GM19324 (cell line): ENCODE measurements around the gene PBX4.

Experiments used
- ATAC-seq: cut with Tn5 transposase; IDR thresholded peaks from one replicate; pipeline ENCODE4 v1.9.1; 2021; ENCODE audit warnings: mild to moderate bottlenecking, moderate library complexity; ENCODE audit not compliant: unreplicated experiment, low FRiP score

PBX4 gene

DNA sequence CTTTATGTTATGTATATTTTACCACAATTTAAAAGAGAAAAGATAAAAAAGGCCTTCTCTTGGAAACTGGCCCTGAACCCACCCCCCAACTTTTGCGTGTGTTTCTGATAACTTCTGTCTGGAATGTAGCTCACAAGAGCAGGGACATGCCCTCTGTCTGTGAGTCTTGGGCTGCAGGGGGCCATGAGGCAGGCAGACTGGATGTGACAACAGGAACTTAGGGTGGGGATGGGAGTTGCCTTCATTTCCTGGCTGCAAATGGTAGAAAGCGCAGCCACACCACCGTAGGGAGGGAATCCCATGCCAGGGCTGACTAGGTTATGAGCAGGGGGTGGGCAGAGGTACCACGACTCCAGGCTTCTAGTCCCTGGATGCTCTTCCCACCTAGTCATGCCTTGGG lies 58.6 kb downstream of the PBX4 start:
- no peak for ATAC-seq

DNA sequence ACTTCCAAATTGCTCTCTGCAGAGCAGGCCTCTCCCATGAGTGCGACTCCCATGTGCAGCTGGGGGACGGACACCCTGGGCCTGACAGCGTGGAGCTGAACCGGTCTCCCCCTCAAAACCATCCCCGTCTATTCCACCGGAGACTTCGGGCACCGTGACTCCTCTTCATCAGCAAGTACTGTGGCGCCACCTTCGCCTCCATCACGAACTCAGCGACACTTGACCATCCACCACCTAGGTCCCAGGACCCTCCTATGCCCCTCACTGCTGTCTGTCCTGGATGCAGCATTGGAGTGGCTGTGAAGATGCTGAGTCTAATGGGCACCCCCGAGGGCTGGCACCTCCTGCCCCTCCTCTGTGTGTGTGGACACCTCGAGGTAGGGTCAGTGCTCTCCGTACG lies 59.9 kb downstream of the PBX4 start:
- ATAC-seq = no peak

DNA sequence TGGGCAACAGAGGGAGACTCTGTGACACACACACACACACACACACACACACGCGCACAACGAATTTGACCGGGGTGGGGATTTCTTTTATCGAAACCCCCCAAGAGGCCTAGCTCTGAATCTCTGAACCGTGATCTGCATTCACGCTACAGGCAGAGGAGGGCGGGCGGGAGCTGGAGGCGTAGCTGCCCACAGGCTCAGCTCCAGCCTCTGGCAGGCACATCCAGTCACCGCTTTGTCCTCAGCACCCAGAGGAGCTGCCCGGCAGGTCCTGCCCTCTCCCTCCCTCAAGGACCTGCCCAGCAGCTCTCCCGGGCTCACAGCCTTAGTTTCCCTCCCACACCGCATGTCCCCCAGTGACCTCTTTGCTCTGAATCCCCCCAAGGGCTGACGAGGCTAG lies 60.4 kb downstream of the PBX4 start:
- no peak for ATAC-seq

DNA sequence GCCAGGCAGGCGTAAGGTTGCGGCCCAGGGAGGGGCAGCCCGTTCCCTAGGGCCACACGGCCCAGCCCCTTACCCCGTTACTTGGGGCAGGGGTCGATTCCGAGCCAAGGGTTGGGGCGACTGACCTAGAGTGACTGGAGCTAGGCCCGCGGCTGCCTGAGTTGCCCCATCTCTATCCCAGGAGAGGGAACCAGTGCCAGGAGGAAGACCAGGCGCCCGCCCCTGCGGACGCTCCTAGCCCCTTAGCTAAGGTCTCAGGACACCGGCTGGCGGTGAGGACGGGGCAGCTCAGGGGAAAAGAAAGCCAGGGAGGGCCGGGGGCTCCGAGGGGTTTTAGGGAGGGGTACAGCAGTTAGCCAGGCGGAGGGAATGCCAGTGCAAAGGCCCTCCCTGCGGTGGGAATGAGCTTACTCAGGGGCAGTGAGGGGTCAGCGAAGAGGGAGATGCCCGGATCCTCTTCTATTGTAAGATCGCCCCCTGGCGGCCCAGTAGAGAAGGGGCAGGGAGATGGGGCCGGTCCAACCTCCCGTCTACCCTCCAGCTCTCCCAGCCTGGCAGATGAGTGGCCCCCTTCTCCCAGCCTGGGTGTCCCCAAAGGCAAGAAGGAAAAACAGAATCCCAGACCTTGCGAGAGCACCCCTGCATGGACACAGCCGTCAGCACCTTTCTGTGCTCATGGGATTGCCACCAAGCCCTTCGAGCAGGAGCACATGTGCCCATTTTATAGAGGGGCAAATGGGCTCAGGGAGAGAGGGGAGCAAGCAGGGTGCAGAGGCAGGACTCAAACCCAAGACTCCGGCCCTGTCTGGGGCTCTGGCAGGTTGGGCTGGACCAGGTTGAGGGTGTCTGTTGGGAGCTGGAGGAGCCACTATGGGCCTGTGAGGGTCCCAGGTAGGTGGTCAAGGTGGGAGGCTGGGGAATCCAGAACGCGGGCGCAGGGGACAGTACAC lies 64.1 kb downstream of the PBX4 start:
- ATAC-seq = no peak

DNA sequence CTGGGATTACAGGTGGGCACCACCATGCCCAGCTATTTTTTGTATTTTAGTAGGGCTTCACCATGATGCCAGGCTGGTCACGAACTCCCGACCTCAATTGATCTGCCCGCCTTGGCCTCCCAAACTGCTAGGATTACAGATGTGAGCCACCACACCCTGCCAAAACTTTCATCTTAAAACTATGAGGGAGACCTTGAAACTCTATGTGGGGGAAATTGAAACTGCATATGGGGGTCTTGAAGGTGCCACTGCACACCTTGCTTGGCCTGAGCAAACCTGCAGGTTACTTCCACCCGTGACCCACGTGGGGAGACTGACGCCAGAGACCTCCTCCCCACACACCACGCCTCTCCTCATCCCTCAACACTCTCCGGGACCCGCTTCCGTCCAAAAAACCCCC lies 64.8 kb downstream of the PBX4 start:
- no peak for ATAC-seq

DNA sequence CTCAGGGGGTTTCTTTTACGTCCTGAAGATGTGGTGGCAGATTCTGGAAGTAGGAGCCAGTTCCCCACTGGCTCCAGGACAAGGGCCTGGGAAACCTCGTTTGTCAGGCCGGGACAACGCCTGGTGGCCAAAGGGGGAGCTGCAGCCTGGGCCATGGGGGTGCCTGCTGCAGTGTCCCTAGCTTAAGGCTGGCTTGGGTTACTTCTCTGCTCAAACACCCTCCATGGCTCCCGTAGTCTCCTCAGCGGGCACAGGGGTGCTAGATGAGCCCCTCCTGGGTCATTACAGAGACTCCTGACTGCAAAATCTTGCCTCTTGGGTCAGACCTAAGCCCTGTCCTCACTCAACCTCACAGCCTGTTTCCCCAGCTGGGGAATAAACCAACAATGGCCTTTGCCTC lies 65.7 kb downstream of the PBX4 start:
- ATAC-seq = no peak

DNA sequence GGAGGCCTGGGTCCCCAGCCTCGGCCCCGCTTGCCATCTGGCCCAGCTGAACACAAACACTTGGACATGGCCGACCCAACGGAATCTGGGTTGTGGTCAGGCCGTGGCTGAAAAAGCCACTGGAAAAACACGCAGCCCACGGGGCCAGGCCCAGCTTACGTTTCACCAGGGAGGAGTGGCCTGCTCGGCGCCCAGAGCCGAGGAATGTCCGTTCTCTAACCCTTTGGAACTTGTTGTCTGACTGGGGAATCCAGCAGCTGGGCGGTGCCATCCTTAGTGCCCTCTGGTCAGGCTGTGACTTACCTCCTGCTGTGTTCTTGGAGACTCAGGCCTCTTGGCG lies 66.7 kb downstream of the PBX4 start:
- no peak for ATAC-seq

DNA sequence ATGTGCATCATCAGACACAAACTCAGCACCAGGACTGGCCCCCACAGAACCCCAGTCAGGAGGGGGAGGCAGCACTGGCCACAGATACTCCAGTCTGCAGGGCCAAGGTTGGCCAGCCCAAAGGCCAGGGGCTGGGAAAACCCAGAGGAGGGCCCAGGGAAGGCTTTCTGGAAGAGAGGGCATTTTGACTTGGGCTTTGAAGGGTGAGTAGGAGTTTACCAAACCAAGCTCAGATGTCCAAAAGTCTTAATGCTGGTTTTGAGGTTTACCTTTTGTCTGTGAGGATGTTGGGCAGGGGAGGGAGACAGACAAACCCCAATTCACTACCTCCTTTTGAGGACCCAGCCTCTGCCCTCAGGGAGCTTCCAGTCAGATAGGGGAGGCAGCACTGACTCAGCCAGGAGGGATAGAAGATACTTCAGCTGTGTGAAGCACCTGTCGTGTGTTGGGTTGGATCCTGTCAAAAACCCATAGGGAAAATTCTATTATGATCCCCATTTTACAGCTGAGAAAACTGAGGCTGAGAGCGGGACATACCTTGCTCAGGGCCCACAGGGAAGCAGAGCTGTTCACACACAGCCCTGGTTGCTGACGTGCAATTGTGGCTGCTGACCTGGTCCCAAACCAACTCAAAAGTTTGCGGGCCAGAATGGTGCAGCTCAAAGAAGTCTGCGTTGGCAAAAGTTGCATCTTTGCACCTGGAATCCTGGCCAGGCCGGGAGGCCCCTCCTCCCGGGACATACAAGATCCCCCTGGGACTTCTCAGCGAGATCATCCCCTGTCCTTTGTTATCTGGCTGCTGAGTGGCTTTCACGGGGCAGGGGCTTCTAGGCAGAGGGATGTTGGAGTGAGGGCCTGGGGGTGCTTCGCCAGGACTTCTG lies 67.3 kb downstream of the PBX4 start:
- ATAC-seq = no peak

DNA sequence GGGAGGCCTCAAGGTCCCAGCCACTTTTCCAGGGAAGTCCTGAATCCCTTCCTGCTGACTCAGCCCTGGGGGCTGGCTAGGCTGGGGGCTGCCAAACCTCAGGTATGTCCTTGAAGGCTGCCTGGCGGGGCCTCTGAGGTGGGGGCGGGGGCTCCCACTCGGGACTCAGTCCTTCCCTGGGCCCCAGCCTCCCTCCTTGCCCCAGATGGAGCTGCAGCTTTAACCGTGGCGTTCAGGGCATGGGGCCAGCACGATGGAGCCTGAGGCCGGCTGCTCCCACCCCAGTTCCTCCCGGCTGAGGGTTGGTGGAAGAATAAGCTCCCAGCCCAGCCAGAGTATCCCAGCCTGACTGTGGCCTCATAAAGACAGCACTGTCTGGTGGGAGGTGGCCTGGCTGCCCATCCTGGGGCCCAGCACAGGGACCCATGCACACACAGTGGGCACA lies 68.0 kb downstream of the PBX4 start:
- no peak for ATAC-seq

DNA sequence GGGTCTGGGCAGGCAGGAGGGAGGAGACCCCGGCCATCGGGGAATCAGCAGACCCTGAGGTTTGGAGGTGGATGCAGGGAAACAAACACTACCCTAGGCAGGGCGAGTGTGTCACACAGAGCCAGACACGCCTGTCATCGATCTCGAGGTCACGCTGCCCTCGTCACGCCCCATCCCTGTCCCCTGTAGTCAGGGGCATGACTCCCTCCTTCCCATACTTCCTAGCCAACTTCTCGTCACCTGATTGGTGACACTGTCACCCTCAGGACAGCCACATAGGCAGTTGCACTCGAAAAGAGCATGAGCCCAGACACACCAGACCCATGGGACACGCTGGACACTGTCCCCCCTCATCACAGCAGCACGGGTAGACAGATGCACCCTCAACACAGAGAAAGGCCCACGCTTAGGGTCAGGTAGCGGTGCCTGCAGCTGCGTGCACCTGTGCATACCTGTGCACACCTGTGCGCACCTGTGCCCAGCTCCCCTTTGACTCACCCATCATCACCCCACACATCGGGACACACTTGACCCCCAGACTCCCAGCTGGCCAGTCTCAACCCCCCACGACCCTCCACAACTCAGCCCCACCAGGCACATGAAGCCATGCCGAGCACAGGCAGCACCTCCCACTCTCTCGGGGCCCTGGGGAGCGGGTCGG lies 68.6 kb downstream of the PBX4 start:
- ATAC-seq = no peak

DNA sequence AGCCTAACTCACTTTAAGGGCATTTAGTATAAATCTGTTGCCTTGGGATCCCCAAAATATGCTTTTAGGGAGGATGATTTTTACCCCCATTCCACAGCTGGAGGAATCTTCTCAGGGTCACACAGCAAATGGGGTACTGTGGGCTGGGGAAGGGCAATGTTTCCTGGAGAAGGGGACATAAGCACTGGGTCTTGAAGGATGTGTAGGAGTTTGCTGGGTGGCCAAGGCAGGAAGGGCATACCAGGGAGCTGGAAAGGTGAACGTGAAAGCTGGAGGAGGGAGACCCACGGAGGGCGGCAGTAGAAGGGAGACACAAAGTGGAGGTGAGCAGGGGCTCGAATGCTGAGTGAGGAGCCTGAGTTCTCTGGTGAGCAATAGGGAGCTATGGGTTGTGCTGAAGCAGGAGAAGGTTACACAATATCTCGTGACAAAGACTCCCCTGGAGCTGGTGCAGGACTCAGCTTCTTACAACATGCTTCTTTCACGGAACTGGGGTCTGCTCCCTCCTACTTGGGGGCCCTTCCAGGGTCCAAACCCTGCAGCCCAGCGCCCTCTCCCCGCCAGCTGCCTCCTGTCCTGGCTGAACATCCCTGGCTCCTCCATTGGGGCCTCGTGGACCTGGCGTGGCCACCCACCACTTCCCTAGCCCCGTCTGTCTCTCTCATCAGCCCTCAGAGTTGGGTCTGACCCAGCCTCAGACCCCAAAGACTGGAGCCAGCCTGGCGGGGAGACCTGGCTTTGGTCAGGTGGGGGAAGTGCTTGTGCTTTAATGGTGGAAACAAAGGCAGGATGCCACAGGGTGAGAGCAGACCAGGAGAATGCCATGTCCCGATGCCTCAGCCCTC lies 69.3 kb downstream of the PBX4 start:
- ATAC-seq = no peak

DNA sequence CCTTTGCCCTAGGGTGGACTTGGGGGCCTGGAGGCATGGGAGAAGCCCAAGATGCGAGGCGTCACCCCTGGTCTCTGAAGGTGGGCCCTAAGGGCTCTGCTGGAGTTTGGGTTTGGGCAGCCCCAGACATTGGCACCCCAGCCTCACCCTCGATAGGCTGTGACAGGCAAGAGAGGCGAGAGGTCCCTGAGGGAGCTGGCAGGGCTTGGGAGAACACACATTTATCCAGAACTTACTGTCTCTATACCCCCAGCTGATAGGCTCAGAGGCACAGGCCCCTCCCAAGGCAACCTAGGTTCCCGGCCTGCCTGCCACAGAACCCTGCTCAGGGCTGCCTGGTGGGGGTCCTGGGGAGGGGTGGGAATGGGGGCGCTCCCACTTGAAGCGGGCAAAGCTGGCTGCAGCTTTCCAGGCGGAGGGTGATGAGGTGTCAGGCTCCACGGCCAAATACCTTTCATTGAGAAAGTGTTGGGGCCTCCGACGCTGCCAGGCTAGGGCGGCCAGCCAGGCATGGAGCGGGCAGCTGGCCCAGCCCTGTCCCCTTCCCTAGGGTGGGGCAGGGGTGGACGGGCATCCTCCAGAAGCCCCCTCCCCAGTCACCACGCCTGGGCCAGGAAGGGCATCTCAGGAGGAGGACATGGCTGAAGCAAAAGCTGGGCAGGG lies 70.7 kb downstream of the PBX4 start:
- ATAC-seq = no peak

DNA sequence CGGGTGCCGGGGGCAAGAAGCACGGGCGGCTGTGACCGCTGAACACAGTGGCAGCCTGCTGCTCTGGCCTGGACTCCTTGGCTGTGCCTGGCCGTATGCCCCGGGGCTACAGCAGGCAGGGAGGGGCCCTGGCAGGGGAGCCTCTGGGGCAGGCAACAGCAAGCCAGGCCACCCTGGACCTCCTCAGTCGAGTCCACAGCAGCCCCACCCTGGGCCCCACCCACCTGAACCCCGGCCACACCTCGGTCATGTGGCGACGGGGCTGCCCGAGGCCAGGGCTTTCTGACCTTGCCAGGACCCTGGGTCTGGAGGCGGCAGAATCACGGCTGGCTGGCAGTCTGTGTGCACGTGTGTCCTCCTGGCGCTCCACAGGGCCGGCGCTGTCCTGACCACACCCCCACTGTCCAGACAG lies 71.7 kb downstream of the PBX4 start:
- no peak for ATAC-seq

DNA sequence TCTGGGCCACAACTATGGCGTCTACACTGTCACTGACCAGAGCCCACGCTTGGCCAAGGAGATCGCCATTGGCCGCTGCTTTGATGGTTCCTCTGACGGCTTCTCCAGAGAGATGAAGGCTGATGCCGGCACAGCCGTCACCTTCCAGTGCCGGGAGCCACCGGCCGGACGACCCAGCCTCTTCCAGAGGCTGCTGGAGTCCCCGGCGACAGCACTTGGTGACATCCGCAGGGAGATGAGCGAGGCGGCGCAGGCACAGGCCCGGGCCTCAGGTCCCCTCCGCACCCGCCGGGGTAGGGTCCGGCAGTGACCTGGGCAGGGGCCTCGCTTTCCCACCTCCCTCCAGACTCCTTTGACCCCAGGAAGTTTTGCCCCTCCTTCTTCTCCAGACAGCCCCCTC lies 72.8 kb downstream of the PBX4 start:
- no peak for ATAC-seq

DNA sequence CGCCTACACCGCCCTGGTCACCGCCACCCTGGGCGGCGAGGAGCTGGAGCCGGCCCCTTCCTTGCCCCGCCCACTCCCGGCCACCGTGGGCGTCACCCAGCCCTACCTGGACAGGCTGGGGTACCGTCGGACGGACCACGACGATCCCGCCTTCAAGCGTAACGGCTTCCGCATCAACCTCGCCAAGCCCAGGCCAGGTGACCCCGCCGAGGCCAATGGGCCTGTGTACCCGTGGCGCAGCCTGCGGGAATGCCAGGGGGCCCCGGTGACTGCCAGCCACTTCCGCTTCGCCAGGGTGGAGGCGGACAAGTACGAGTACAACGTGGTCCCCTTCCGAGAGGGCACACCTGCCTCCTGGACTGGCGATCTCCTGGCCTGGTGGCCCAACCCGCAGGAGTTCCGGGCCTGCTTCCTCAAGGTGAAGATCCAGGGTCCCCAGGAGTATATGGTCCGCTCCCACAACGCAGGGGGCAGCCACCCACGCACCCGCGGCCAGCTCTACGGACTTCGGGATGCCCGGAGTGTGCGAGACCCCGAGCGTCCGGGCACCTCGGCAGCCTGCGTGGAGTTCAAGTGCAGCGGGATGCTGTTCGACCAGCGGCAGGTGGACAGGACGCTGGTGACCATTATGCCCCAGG lies 73.4 kb downstream of the PBX4 start:
- no peak for ATAC-seq

DNA sequence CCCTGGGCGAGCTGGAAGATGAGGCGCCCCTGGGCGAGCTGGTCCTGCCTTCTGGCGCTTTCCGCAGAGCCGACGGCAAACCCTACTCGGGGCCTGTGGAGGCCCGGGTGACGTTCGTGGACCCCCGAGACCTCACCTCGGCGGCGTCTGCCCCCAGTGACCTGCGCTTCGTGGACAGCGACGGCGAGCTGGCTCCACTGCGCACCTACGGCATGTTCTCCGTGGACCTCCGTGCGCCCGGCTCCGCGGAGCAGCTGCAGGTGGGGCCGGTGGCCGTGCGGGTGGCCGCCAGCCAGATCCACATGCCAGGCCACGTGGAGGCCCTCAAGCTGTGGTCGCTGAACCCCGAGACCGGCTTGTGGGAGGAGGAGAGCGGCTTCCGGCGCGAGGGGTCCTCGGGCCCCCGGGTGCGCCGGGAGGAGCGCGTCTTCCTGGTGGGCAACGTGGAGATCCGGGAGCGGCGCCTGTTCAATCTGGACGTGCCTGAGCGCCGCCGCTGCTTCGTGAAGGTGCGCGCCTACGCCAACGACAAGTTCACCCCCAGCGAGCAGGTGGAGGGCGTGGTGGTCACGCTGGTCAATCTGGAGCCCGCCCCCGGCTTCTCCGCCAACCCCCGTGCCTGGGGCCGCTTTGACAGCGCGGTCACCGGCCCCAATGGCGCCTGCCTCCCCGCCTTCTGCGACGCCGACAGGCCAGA lies 74.1 kb downstream of the PBX4 start:
- no peak for ATAC-seq

DNA sequence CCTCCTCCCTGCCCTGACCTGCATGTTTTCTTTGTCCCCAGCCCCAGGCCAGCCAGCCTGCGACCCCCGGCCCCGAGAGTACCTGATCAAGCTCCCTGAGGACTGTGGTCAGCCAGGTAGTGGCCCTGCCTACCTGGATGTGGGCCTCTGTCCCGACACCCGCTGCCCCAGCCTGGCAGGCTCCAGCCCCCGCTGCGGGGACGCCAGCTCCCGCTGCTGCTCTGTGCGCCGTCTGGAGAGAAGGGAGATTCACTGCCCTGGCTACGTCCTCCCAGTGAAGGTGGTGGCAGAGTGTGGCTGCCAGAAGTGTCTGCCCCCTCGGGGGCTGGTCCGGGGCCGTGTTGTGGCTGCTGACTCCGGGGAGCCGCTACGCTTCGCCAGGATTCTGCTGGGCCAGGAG lies 74.8 kb downstream of the PBX4 start:
- ATAC-seq = no peak

DNA sequence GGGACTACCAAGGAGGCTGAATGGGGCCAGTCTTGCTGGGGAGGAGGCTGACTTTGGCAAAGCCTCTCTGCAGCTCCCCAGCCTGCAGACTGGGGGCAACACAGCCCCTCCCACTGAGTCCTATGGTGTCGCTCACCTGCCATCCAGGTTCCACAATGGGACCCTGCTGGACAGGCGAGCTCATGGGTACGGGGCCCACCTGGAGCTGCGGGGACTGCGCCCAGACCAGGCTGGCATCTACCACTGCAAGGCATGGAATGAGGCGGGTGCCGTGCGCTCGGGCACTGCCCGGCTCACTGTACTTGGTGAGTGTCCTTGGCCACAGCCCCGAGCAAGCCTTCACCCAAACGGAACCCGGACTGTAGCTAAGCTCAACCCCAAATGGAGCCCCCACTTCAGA lies 75.4 kb downstream of the PBX4 start:
- ATAC-seq = no peak

DNA sequence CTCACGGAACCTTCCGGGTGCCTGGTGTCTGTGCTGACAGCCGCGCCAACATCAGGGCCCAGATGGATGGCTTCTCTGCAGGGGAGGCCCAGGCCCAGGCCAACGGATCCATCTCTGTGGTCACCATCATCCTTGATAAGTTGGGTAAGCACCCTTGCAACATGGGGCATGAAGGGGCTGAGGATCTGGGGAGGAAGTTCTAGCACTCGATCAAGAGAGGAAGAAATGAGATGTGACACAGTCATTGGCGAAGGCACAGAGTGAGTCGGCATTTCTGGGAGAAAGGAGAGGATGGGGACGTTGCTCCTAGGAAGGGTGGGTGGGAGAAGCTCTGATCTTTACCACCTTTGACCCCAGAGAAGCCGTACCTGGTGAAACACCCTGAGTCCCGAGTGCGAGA lies 76.0 kb downstream of the PBX4 start:
- no peak for ATAC-seq
